Activated CD4-positive, alpha-beta T cell treated with anti-CD3 and anti-CD28 coated beads, Interleukin-2, amount 10 ng/mL, durations not matched to agents 24 days and 14 days (primary cell): ENCODE measurements around the gene ATP6V0C. TPM values are rescaled to one million over a fixed set of nuclear protein-coding genes. Genes with fewer than 3 reads are reported as not detected.
A peak's percentile ranks its signal among the peaks of the same experiment; 100 is the strongest.
"Not testable (repeated sequence)": the region's sequence is repeated elsewhere in the genome, so short reads cannot be mapped to it uniquely, and the experiment has no call there.

Source experiments
- DNase-seq: peaks from one replicate; pipeline ENCODE4 v3.0.0; 2022
- H3K27ac Mint-ChIP-seq: one replicate; pipeline ENCODE4 v1.8.0; 2022; ENCODE audit warnings: mild to moderate bottlenecking, mixed read lengths
- H3K27me3 Mint-ChIP-seq: one replicate; pipeline ENCODE4 v1.8.0; 2022; ENCODE audit warnings: mixed read lengths
- H3K36me3 Mint-ChIP-seq: one replicate; pipeline ENCODE4 v1.8.0; 2022; ENCODE audit warnings: low read depth, mild to moderate bottlenecking, mixed read lengths
- H3K4me1 Mint-ChIP-seq: one replicate; pipeline ENCODE4 v1.8.0; 2021; ENCODE audit warnings: mixed read lengths
- H3K4me3 Mint-ChIP-seq: one replicate; pipeline ENCODE4 v1.8.0; 2022; ENCODE audit warnings: mild to moderate bottlenecking, moderate library complexity, mixed read lengths
- H3K9me3 Mint-ChIP-seq: one replicate; pipeline ENCODE4 v1.8.0; 2021; ENCODE audit warnings: mixed read lengths
- intact Hi-C: fragments of 100-400 bp; cut with micrococcal nuclease; formaldehyde crosslinking; loops from one replicate; pipeline ENCODE4 v1.15.1; 2023
- total RNA-seq: library from RNA; stranded (reverse); gene quantifications from 2 replicates; pipeline ENCODE4 v1.2.3, GENCODE V29; 2022

ATP6V0C gene
- total RNA-seq, 1 donor from 2014 or later = 105 TPM

DNA sequence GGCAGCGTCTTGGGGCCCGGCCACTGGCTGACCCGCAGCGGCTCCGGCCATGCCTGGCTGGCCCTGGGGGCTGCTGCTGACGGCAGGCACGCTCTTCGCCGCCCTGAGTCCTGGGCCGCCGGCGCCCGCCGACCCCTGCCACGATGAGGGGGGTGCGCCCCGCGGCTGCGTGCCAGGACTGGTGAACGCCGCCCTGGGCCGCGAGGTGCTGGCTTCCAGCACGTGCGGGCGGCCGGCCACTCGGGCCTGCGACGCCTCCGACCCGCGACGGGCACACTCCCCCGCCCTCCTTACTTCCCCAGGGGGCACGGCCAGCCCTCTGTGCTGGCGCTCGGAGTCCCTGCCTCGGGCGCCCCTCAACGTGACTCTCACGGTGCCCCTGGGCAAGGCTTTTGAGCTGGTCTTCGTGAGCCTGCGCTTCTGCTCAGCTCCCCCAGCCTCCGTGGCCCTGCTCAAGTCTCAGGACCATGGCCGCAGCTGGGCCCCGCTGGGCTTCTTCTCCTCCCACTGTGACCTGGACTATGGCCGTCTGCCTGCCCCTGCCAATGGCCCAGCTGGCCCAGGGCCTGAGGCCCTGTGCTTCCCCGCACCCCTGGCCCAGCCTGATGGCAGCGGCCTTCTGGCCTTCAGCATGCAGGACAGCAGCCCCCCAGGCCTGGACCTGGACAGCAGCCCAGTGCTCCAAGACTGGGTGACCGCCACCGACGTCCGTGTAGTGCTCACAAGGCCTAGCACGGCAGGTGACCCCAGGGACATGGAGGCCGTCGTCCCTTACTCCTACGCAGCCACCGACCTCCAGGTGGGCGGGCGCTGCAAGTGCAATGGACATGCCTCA lies 41.9 kb upstream of the ATP6V0C start:
- no peak overlapping the region for H3K4me3 Mint-ChIP-seq
- intact Hi-C loops = loop anchor here (5.0 kb wide), 1 partner anchor 45 kb away; the partner anchor contains the start of gene CCNF
- H3K27ac Mint-ChIP-seq = no peak overlapping the region
- no peak for DNase-seq
- peaks cover 10% of the 10 kb centered on the region for H3K4me1 Mint-ChIP-seq
- H3K36me3 Mint-ChIP-seq = no peaks in the 10 kb centered on the region
- H3K9me3 Mint-ChIP-seq = no peaks in the 10 kb centered on the region
- peaks cover 33% of the 10 kb centered on the region for H3K27me3 Mint-ChIP-seq

DNA sequence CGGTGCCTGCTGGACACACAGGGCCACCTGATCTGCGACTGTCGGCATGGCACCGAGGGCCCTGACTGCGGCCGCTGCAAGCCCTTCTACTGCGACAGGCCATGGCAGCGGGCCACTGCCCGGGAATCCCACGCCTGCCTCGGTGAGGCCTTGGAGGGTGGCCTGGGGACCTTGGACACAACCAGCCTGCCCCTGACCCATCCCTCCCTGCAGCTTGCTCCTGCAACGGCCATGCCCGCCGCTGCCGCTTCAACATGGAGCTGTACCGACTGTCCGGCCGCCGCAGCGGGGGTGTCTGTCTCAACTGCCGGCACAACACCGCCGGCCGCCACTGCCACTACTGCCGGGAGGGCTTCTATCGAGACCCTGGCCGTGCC lies 41.3 kb upstream of the ATP6V0C start:
- Mint-ChIP-seq H3K9me3 (no peaks in the 10 kb centered on the region), H3K36me3 (no peaks in the 10 kb centered on the region), H3K27me3 (peaks cover 32% of the 10 kb centered on the region), H3K4me3 (no peak overlapping the region), H3K4me1 (peaks cover 9% of the 10 kb centered on the region), H3K27ac (no peak overlapping the region)
- no peak for DNase-seq
- intact Hi-C loops = loop anchor here (5.0 kb wide), 1 partner anchor 45 kb away; the partner anchor contains the start of gene CCNF

GRCh38 chr16:2472885-2473445 lies 40.8 kb upstream of the ATP6V0C start:
- Mint-ChIP-seq H3K27me3 (peaks cover 36% of the 10 kb centered on the region), H3K27ac (peak overlapping the region; percentile 73), H3K4me1 (peaks cover 12% of the 10 kb centered on the region), H3K4me3 (peak overlapping the region; percentile 74), H3K9me3 (no peaks in the 10 kb centered on the region), H3K36me3 (no peaks in the 10 kb centered on the region)
- intact Hi-C loops = loop anchor here (5.0 kb wide), 1 partner anchor 46 kb away; the partner anchor contains the start of gene CCNF
- no peak for DNase-seq

DNA sequence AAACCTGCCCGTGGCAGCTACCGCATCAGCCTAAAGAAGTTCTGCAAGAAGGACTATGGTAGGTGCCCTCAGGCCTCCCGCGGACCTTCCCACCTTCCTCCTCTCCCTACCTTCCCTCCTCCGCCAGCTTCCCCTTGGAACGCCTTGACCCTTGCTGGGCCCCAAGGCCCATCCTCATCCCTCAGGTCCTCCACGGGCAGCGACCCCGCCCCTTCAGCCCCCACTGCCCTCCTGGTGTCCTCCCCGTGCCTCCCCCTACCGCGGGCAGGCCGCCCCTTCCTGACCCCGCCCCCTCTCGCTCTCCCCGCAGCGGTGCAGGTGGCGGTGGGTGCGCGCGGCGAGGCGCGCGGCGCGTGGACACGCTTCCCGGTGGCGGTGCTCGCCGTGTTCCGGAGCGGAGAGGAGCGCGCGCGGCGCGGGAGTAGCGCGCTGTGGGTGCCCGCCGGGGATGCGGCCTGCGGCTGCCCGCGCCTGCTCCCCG lies 40.3 kb upstream of the ATP6V0C start:
- Mint-ChIP-seq H3K4me3 (peak overlapping the region; percentile 74), H3K27ac (peak overlapping the region; percentile 73), H3K9me3 (no peaks in the 10 kb centered on the region), H3K36me3 (no peaks in the 10 kb centered on the region), H3K4me1 (peaks cover 12% of the 10 kb centered on the region), H3K27me3 (peaks cover 33% of the 10 kb centered on the region)
- intact Hi-C loops = loop anchor here (5.0 kb wide), 1 partner anchor 46 kb away; the partner anchor contains the start of gene CCNF
- DNase-seq = peak; percentile 83

- Mint-ChIP-seq H3K36me3 (no peaks in the 10 kb centered on the region), H3K9me3 (no peaks in the 10 kb centered on the region), H3K27me3 (peaks cover 30% of the 10 kb centered on the region), H3K4me1 (peaks cover 12% of the 10 kb centered on the region), H3K4me3 (peak overlapping the region; percentile 80), H3K27ac (peak overlapping the region; percentile 34)
- intact Hi-C loops = loop anchor here (2.0 to 5.0 kb wide), 2 partner anchors 27 to 47 kb away; partner anchors contain the start of gene CCNF
- DNase-seq = peak; percentile 86
Measured at GRCh38 chr16:2473999-2474876, 39.5 kb upstream of the ATP6V0C start.

DNA sequence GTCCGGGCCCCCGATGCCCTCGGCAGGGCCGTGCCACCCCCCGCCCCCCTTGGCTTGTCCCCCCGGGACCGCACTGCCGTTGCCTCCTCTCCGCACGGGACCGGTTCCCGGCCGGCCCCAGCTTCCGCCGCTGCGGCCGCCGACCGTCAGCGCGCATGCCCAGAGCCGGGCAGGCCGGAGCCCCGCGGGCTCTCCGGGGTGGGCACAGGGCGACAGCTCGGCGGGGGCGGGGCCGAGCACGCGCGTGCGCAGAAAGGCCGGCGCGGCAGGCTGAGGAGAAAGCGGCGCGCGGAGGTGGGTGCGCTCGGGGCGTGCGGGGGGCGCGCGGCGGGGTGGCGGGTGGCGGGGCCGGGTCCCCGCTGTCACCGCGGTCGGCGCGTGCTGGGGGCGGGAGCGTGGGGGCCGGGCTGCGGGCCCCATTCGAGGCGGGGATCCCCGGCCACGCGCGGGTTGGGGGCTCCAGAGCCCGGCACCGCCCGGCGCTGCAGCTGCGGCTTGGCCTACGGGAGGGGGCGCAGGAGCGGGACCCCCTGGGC lies 38.8 kb upstream of the ATP6V0C start, which contains the start of gene TBC1D24:
Gene TBC1D24 (plus strand): TSS at position 251 of the 536 bp plus-strand sequence. CDS start 21,022 bp downstream, outside the sequence.
- peak; percentile 95 for DNase-seq

DNA sequence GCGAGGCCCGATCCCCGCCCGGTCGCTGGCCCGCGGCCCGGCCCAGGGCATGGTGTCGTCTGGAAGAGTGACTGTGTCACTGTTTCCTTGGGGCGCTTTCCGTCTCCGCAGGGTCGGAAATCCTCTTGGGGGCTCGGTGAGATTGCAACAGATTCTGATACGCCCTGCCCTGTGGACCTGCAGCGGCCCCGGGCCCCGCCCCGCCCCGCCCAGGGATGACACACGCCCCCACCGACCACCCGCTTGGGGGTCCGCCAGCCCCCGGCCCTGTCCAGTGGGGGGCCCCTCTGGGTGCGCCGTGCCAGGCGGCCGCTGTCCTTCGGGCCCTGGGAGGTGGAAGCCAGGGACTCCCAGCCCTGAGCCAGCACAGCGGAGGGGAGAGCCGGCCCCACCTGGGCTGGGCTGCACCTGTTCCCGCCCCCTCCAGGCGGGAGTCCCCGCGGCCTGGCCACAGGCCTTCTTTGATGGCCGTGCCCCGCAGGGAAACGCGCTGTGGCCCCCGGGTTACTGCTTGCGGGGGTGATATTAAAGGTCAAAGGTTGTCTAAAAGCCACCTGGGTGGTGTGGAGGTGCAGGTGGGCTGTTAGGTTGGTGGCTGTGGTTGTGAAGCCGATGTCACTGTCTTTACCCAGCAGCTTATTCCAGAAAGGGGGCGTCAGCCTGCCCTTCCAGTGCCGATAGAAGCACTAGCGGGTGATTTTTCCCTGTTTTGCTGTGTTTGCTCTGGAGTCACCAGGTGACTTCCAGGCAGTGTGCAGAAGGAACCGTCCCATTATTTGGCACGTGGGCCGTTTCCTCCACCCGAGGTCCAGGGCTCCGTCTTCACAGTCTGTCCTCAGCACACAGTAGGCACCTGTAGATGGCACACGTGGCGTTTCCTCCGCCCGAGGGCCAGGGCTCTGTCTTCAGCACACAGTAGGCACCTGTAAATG lies 38.1 kb upstream of the ATP6V0C start:
- peaks cover 12% of the 10 kb centered on the region for H3K4me1 Mint-ChIP-seq
- H3K27me3 Mint-ChIP-seq = peaks cover 18% of the 10 kb centered on the region
- H3K4me3 Mint-ChIP-seq = peak overlapping the region; percentile 66
- H3K27ac Mint-ChIP-seq = no peak overlapping the region
- DNase-seq = peak; percentile 79
- intact Hi-C loops = loop anchor here (1.0 to 2.0 kb wide), 2 partner anchors 15 to 25 kb away; partner anchors contain the start of gene TEDC2
- H3K9me3 Mint-ChIP-seq = no peaks in the 10 kb centered on the region
- H3K36me3 Mint-ChIP-seq = no peaks in the 10 kb centered on the region

More for the DNA sequence above, 38.8 kb upstream of the ATP6V0C start, which contains the start of gene TBC1D24:
- Mint-ChIP-seq H3K27me3 (peaks cover 25% of the 10 kb centered on the region), H3K4me1 (peaks cover 12% of the 10 kb centered on the region), H3K36me3 (no peaks in the 10 kb centered on the region), H3K27ac (peak within 1 kb of the TSS; percentile 77), H3K9me3 (no peaks in the 10 kb centered on the region), H3K4me3 (peak within 1 kb of the TSS; percentile 80)
- intact Hi-C loops = loop anchor here (1.0 to 5.0 kb wide), 3 partner anchors 15 to 48 kb away; partner anchors contain the start of genes CCNF and TEDC2

DNA sequence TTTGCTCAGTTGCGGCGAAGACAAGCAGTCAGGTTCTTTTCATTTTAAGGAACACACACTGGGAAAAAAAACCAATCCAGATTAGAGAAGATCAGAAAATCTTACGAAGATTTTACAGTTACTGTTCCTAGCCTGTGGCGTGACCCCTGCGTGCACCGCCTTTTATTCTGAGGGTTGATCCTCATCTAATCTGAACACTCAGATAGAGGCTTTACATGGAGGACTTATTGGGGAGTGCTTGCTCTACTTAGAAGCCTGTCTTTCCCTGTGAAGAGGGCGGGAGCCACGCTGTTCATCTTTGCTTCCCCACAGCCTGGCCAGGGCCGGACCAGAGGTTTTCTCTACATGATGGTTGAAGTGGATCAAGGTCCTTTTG lies 37.4 kb upstream of the ATP6V0C start:
- H3K4me3 Mint-ChIP-seq = peak overlapping the region; percentile 66
- H3K36me3 Mint-ChIP-seq = no peaks in the 10 kb centered on the region
- H3K4me1 Mint-ChIP-seq = peaks cover 12% of the 10 kb centered on the region
- no peak for DNase-seq
- H3K27me3 Mint-ChIP-seq = peaks cover 18% of the 10 kb centered on the region
- H3K9me3 Mint-ChIP-seq = no peaks in the 10 kb centered on the region
- intact Hi-C loops = no loop called here
- no peak overlapping the region for H3K27ac Mint-ChIP-seq

GRCh38 chr16:2476741-2477140 lies 37.0 kb upstream of the ATP6V0C start:
- Mint-ChIP-seq H3K36me3 (no peaks in the 10 kb centered on the region), H3K27me3 (peaks cover 18% of the 10 kb centered on the region), H3K27ac (no peak overlapping the region), H3K4me3 (peak overlapping the region; percentile 66), H3K4me1 (peaks cover 12% of the 10 kb centered on the region), H3K9me3 (no peaks in the 10 kb centered on the region)
- intact Hi-C loops = no loop called here
- DNase-seq = no peak

DNA sequence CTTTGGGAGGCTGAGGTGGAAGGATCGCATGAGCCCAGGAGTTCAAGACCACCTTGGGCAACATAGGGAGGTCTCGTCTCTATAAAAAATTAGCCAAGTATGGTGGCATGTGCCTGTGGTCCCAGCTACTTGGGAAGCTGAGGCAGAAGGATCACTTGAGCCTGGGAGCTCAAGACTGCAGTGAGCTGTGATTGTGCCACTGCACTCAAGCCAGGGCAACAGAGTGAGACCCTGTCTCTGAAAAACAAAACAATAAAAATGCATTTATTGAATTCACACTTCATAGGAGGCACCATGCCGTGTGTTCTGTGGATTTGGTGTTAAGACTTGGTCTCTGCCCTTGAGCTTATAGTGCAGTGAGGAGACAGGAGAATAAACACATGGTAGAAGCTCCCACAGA lies 36.4 kb upstream of the ATP6V0C start:
- Mint-ChIP-seq H3K27me3 (peaks cover 18% of the 10 kb centered on the region), H3K4me1 (peaks cover 12% of the 10 kb centered on the region), H3K27ac (no peak overlapping the region), H3K9me3 (no peaks in the 10 kb centered on the region), H3K36me3 (no peaks in the 10 kb centered on the region), H3K4me3 (no peak overlapping the region)
- DNase-seq = no peak
- intact Hi-C loops = no loop called here

DNA sequence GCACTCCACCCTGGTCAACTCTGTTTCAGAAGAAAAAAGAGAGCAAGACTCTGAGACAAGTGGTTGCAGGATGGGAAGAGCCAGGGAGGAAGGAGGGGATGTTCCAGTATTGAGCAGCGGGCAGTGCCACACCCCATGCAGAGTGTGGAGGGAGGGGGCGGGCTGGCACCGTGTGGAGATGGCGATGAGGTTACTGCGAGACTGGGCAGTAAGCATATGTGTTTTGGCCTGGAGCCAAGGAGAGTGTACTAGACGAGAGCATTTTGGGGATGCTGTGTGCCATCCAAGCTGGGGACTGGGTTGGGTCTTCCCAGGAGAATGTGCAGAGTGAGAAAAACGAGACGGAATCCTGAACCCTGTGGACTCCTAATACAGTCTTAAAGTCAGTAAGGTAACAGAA lies 35.5 kb upstream of the ATP6V0C start:
- H3K4me1 Mint-ChIP-seq = peaks cover 9% of the 10 kb centered on the region
- no peak overlapping the region for H3K4me3 Mint-ChIP-seq
- DNase-seq = no peak
- H3K27ac Mint-ChIP-seq = no peak overlapping the region
- intact Hi-C loops = no loop called here
- no peaks in the 10 kb centered on the region for H3K9me3 Mint-ChIP-seq
- peaks cover 13% of the 10 kb centered on the region for H3K27me3 Mint-ChIP-seq
- no peaks in the 10 kb centered on the region for H3K36me3 Mint-ChIP-seq

GRCh38 chr16:2479996-2480395 lies 33.8 kb upstream of the ATP6V0C start:
- DNase-seq, H3K4me3 Mint-ChIP-seq, H3K27ac Mint-ChIP-seq, H3K9me3 Mint-ChIP-seq, H3K4me1 Mint-ChIP-seq, H3K36me3 Mint-ChIP-seq, intact Hi-C loops: not testable (repeated sequence)
- peaks cover 12% of the 10 kb centered on the region for H3K27me3 Mint-ChIP-seq
